ENCODE results near the gene SPAG4.

Gene SPAG4

DNA sequence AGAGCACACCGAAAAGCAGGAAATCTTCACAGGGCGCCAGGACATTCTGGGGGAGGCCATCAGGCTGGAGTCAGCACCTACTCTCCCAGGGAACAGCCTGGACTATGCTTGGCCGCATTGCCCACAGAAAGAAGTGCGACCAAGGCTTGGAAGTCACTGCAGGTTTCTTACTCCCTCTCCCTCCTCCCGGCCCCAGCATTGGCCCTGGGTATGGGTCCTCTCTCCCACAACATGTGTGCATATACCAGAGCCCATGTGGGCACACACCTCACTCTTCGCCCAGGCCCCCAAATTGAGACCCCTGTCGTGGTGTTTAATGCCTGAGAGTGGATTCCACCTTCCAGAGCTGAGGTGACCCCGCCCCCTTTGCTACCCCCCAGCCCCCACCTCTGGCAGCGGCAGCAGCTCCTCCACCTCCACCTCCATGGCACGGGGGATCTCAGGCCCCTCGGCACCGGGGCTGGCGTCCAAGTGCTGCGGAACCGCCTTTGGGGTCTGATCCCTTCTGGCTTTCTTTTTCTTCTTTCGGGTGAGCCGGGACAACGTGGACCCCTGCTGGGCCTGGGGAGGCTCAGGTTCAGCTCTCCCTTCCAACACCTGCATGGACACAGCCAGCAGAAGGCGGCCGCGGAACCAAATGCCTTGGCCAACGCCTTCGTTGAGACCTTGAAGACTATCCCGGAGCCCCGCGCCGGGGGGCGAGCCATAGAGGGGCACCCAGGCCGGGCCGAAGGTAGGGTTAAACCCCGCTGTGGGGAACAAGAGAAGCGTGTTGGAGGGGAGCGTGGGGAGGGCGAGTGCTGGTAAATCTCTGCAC, 15.2 kb upstream of the SPAG4 start:
- DNase-seq, result no peak

DNA sequence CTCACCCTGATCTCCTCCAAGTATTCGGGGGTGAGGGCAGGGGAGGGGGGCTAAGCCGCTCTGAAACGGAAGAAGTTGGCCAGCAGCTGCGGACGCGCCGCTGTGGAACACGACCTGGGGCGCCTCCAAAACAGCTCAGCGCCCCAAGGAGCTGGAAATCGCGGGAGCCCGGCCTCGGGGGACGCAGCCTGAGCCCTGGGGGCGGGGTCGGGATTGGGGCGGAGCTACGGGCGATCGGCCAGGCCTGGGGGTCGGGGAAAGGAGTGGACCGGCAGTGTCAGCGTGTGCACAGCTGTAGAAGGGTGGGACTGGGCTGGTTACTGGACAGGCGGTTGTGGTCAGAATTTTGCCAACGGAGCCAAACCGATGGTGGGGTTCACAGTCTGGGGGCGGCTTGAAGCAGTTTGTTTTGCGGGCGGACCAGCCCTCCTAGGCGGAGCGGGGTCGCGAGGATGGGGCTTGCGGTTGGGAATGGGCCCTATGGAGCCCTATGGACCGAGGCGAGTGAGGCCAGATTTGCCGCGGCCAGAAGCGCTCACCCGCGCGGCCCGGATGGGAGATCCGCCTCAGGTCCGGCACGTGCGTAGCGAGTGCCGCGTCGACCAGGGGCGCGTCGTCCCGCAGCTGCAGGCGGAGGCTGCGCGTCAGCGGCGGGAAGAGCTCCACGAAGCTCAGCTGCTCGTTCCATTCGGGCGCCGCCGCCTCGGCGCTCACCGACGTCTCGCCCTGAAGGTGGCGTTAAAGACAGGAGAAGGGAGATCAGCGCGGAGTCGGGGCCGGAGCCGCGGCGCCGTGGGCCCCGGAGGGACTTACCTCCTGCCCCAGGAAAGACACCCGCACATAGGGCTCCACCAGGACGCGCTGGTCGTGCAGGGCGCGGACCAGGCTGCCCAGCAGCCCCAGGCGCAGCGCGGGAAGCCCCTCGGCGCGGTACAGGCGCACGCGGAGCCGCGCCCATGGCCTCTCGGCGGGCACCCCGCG, 14.3 kb upstream of the SPAG4 start:
- DNase-seq, result peak; percentile 45 to 76

DNA sequence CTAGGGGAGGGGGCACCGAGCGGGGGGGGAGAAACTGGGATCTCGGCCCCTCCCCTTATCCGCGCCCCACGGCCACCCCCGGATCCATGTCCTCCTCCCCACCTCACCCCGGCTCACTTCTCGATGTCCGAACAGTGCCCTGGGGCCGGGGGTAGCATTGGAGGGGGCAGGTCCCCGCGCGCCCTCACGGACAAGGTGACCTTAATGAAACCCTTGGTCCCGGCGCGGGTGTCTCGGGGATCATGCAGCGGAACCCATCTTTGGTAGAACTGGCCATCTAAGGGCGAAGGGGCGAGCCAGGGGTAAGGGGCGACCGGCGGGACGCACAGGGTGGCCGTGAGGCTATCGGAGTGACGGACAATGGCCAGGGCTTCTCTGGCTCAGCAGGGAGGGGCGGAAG, 13.6 kb upstream of the SPAG4 start:
- DNase-seq, result no peak

DNA sequence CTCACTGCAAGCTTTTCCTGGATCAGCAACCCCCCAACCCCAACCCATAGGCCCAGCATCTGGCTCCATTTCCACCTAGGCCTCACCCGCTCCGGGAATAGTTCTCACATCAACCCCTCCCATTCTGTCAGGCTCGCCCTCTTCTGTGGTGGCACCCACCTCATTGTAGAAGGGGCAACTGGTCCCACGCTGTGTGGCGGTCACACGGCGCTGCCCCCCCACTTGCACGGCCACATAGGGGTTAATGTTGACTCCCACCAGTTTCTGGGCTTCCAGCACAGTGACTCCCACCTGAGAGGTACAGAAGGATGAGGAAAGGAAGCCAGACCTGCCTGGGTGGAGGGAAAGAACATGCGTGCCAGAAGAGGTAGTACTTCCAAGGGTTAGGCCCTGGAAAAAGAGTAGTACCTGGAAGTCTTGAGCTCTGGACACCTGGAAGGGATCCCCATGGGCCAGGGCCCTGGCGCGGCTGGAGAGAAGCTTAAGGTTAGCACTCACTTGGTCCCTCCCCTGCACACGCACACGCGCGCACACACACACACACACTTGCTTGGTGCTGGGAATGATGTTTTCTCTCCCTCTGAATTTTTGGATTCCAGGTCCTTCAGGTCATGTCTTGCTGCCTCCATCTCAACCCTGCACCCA, 12.7 kb upstream of the SPAG4 start:
- no peak for DNase-seq

- no peak for DNase-seq
Observed at GRCh38 chr20:35603695-35604448, 11.8 kb upstream of the SPAG4 start.

DNA sequence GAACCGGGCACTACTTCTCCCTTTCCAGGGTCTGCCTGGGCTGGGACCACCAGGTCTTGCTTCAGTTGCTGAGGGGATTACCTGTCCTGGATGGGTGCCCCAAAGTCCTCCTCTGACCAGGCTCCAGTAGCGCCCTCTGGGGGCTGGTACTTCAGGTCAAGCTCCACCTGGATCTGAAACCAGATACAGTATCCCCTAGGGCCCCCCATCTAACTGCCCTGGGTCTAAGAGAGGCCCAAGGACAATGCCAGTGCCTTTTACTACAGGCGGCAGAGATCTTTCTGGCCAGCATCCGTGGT, 11.2 kb upstream of the SPAG4 start:
- DNase-seq, result no peak

DNA sequence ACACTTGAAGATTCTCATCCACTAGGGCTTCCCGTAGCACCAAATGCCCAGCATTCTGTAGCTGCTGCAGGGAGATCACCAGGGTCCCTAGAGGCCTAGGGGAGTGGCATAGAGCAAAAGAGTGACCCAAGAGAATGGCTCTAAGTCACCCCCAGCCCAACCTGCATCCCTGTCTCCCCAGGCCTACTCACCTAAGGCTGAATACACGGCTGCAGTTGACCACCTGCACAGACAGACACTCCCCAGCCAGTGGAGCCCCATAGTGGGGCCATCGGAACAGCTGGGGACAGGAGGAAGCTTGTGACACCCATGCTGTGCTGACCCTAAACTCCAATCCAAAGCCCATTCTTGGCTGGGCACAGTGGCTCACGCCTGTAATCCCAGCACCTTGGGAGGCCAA, 9.5 kb upstream of the SPAG4 start:
- DNase-seq, result no peak

DNA sequence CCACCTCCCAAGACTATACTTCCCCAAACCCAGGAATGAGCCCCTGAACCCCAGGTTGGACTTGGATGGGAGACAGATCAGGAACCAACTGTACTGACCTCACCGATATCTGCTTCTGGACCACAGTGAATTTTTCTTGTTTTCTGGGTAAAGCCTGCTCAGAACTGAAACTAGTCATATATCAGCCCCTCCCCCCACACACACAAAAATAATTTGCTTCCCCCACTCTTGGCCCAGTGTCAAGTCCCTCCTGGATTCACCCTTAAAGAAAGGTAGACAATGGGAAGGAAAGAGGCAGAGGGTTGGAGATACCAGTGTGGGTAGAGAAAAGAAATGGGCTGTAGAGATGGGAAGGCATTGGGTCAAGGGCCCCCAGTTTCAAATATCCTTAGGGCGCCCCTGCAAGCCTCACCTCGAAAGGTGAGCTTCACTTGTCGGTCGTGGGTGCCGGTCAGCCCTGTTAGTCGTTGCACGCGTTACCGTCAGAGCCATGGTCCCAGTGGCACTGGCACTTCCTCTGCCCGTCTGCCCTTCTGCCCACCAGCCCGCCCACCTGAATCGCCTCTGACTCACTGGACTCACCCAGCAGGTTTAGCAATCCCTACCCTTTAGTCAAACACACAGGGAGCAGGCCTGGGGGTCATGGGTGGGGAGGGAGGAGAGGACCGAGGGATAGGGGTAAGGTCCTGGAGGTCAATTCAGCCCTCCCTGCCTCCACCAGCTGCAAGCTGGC, 8.5 kb upstream of the SPAG4 start:
- DNase-seq, result no peak

DNA sequence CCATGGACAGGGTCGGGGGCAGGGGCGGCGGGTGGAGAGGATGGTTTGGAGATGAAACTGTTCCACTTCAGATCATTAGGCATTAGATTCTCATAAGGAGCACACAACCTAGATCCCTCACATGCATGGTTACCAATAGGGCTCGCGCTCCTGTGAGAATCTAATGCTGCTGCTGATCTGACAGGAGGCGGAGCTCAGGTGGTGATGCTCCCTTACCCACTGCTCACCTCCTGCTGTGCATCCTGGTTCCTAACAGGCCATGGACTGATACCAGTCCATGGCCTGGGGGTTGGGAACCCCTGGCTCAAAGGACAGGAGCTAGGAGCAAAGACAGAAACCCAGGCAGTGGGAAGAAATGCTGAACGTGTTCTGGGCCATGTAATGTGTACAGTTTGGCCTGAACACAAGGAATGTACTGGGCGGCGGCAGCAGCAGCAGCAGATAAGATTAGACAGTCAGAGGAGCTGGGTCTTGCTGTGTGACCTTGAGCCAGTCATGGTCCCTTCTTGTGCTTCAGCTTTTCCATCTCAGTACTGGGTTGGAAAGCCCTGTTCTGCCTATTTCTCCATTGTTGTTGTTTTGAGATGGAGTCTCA, 4.7 kb upstream of the SPAG4 start:
- no peak for DNase-seq

GRCh38 chr20:35611482-35611881, 4.1 kb upstream of the SPAG4 start:
- no peak for DNase-seq

DNA sequence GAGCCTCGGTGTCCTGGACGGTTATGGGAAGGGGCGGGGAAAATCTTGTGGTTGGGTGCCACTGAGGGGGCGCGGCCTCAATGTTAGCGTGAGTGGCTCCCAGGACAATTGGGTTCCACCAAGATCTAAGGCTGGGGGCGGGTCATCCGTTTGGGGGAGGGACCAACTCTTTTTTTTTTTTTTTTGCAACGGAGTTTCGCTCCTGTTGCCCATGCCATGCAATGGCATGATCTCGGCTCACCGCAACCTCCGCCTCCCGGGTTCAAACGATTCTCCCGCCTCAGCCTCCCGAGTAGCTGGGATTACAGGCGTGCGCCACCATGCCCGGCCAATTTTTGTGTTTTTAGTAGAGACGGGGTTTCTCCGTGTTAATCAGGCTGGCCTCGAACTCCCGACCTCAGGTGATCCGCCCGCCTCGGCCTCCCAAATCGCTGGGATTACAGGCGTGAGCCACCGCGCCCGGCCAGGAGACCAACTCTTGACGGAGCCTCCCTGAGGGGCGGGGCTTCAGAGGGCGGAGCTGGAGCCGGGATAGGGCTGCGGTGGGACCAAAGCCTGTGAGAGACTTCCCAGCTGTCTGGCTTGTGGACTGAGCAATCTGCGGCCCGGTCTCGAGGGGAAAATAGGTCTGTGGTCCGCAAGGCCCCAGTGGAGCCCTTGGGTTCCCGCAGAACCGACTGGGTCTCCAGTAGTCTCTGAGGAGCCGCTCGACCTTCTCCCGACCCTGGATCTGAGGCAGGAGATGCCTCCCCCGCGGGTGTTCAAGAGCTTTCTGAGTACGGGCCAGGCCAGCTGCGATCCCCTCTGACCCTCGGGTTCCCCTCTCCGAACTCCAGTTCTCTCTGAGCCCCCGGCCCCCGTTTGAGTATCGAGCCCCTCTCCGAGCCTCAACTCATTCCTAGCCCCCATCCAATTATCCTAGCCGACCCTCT, 1.1 kb downstream of the SPAG4 start:
- DNase-seq, result peak; percentile 56 to 59

- peak; percentile 33 to 59 for DNase-seq
Observed at GRCh38 chr20:35617397-35618262, 2.0 kb downstream of the SPAG4 start.

DNA sequence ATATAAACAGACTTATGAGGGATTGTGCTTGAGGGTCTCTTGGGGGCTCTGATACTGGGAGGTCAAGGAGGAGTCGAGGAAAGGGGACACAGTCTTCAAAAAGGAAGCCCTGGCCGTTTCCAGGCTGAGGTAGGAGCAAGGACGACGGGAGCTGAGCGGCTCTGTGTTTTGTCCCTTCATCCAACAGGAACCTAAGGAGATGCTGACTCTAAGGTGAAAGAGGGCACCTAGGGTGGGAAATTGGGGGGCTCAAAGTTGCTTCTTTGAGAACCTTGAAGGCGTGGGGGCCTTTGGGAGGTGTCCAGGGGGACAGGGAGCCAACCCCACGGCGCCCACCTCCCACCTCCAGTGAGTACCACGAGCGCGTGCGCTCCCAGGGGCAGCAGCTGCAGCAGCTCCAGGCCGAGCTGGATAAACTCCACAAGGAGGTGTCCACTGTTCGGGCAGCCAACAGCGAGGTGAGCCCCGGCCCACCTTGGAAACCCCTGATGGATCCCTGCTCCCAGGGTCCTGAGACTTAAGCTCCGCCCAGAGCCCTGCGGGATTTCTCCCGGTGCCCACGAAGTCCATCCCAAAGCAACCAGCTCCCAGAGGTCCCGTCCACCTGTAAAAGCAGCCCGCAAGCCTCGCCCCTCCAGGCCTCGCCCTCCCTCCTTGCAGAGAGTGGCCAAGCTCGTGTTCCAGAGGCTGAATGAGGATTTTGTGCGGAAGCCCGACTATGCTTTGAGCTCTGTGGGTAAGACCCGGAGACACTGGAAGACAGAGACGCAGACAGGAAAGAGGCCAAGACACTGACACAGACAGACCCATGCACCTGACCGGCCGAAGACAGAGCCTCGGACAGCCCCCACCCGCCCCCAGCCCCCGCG, 2.9 kb downstream of the SPAG4 start:
- DNase-seq, result no peak

DNA sequence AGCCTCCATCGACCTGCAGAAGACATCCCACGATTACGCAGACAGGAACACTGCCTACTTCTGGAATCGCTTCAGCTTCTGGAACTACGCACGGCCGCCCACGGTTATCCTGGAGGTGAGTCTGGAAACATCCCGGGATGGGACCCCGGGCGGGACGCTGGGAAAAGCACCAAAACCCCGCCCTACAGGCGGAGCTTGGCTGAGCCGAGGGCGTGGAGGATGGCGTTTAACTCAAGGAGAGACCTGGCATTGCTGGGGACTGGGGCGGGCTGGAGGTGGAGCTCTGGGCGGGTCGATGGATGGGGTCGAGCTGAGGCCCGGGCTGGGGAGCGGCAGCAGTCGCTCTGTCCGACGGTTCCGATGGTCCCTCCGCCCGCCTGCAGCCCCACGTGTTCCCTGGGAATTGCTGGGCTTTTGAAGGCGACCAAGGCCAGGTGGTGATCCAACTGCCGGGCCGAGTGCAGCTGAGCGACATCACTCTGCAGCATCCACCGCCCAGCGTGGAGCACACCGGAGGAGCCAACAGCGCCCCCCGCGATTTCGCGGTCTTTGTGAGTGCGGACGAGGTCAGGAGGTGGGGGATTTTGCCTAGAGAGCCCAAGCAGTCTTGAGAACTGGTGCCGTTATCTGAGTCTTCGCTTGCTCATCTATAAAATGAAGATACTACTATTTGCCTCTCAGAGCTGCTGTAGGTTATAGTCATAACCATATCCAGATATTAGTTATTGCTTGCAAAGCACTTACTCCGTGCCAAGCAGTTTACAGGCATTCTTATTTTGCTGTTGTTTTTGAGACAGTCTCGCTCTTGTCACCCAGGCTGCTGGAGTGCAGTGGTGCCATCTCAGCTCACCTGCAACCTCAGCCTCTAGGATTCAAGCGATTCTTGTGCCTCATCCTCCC, 3.8 kb downstream of the SPAG4 start:
- DNase-seq, result peak; percentile 68 to 80

DNA sequence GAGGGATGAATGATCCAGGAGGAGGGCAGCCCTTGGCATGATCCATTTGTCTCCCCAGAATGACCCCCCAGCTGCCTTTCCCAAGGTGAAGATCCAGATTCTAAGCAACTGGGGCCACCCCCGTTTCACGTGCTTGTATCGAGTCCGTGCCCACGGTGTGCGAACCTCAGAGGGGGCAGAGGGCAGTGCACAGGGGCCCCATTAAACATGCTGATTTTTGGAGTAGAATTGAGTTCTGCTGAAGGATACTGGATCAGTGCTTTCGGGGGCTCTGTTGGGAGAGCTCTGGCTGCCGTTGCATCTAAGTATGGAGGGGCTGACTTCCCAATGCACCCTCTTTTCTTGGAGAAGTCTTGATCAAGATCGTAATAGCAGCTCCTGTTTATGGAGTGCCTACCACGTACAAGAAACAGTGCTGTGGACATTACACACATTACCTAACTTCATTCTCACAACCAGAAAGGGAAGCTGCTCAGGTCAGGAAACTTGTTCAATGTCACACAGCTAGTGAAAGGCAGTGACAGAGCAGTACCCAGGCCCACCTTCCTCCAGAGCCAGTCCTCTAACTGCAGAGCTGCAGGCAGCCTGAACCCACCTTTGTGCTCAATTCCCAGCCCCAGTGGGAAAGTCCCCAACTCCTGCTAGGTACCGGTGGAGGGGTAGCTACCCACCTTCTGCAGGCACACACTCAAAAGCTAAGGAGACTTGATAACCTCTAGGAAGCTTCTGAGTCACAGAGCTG, 5.4 kb downstream of the SPAG4 start:
- no peak for DNase-seq

DNA sequence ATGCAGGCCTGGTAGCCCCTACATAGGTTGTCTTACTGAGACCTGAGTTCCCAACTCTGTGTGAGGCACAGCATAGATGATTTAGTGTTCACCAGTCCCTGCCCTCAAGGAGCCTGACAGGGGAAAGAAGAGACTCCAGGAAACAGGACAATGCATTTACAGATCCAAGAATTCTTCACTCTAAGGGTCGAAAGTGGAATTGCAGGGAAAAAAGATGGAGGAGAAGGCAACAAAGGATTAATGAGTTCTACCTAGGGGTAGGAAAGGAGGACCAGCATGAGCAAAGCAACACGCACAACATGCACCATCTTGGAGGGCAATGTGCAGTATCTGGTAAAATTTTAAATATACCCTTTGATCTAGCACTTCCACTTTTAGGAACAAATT, 5.9 kb downstream of the SPAG4 start:
- DNase-seq, result no peak

Measured in NCI-H2081 (cell line).